GM13976 (cell line): ENCODE data around the gene MAP4K4.

Experiments
- DNase-seq: peaks from one replicate; pipeline ENCODE4 v3.0.0; 2012; ENCODE audit warnings: low spot score
- in situ Hi-C: fragments of 300-500 bp; cut with MboI; formaldehyde crosslinking; loops from one replicate; pipeline ENCODE4 v1.12.0; 2022; ENCODE audit warnings: low sequenced_read_pairs, mixed read lengths, inconsistent platforms; ENCODE audit not compliant: unreplicated experiment
- TF ChIP-seq, protein P1 (sequence below): IDR thresholded peaks from 2 replicates; pipeline ENCODE4 v1.5.1; 2012; ENCODE audit warnings: borderline replicate concordance, mild to moderate bottlenecking; ENCODE audit not compliant: insufficient read depth; ENCODE audit errors: extremely low read depth, missing control alignments, control extremely low read depth

Gene MAP4K4

DNA sequence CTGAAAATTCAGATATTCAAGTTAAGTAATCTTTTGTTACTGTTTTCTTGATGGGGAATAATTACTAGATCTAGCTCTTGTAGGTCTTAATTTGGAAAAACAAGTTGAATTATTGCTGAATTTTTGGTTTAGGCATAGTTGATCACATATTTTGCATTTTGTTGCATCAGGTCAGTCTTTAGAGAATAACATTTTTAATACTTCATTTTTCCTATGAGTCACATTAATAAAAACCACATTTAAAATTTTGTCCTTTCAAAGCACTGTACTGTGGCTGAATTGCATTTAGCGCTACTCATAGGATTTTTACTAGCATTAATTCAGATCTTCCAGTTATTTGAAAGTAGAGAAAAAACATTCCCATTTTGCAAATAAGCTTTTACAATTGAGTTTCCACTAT, 23.2 kb downstream of the MAP4K4 start:
- in situ Hi-C loops = no loop called here
- DNase-seq = no peak
- TF ChIP-seq, protein P1, sequence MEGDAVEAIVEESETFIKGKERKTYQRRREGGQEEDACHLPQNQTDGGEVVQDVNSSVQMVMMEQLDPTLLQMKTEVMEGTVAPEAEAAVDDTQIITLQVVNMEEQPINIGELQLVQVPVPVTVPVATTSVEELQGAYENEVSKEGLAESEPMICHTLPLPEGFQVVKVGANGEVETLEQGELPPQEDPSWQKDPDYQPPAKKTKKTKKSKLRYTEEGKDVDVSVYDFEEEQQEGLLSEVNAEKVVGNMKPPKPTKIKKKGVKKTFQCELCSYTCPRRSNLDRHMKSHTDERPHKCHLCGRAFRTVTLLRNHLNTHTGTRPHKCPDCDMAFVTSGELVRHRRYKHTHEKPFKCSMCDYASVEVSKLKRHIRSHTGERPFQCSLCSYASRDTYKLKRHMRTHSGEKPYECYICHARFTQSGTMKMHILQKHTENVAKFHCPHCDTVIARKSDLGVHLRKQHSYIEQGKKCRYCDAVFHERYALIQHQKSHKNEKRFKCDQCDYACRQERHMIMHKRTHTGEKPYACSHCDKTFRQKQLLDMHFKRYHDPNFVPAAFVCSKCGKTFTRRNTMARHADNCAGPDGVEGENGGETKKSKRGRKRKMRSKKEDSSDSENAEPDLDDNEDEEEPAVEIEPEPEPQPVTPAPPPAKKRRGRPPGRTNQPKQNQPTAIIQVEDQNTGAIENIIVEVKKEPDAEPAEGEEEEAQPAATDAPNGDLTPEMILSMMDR = no peak

- in situ Hi-C loops = no loop called here
- no peak for DNase-seq
- TF ChIP-seq, protein P1 = no peak
Observed at GRCh38 chr2:101722864-101723263, 25.4 kb downstream of the MAP4K4 start.

GRCh38 chr2:101723371-101724124, 26.0 kb downstream of the MAP4K4 start:
- in situ Hi-C loops = no loop called here
- TF ChIP-seq, protein P1 = no peak
- no peak for DNase-seq

DNA sequence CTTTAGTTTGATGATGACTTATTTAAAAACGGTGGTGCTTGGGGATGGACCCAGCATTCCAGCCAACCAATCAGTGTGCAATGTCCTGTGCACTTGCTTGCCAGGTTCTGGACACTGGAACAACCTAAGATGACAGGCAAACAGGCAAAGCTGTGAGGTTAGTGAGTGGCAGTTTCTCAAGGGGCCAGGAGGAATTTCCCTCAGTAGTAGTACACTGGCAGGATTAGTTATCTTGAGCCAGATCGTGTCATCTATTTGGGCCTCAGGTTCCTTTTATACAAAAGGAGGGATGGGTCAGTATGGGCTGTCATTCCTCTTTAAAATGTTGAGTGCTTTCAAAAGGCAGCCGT, 26.6 kb downstream of the MAP4K4 start:
- TF ChIP-seq, protein P1 = no peak
- in situ Hi-C loops = no loop called here
- DNase-seq = no peak

GRCh38 chr2:101725038-101725437, 27.5 kb downstream of the MAP4K4 start:
- in situ Hi-C loops = no loop called here
- DNase-seq = no peak
- TF ChIP-seq, protein P1 = no peak

DNA sequence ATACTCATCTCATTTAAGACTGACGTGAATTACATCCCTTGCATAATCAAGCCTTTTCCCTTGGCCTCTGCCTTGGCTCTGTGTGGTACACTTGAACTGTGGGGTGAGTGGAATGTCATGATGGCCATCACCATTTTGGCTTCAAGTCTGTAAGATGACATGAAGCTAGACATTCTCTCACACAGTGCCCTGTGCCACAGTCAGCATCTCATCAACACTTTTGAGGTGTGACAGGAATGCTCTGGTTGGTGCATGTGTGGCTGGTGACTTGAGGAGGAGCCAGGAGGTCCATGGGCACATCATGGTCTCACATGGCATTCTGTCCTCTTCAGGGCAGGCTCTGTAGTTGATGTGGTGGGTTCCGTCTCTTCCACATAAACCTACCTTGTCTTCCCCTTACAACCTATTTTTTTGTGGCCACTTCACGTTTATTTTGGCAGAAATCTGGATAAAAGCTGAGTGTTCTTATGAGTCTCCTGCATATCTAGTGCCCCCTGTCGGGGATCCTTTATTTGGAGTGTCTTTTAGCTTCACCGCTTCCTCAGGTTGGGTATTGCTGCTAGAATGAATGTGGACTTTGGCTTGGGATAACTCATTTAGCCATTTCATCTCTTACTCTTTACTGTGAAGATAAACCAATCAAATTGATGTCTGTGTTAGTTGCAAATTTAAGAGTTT, 28.1 kb downstream of the MAP4K4 start:
- in situ Hi-C loops = no loop called here
- DNase-seq = no peak
- TF ChIP-seq, protein P1 = no peak
